Stimulated activated CD4-positive, alpha-beta T cell treated with anti-CD3 and anti-CD28 coated beads, Interleukin-15, amount 100 ng/mL, for 24 hours (primary cell): ENCODE data around the gene SHISA6.

Experiments
- DNase-seq: peaks from one replicate; pipeline ENCODE4 v3.0.0-alpha.2; 2020

Gene SHISA6

DNA sequence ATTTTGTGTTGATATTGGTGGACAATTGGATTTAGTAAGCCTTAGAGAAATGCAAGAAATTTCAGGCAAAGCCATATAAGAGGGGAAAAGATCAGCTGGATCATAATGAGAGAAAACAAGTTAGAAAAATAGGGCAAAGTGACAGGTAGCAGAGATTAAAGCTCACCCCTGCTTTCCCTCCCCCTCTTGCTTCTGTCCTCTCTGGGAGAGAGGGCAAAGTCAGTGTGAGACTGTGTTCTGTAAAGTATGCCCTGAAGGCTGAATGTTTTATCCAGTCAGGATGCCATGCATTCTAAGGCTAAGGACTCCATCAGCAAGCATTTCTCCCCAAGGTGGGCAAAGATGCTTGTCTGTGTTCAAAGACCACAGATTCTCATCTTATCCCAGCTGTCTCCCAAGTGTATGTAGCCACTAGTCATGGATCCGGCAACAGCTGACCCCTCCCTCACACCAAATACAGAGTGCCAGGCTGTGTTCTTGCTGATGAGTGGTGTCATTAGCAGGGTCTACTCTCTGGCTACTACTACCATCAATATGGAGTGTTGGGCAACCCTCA is 221.1 kb downstream of the SHISA6 start:
- no peak for DNase-seq

DNA sequence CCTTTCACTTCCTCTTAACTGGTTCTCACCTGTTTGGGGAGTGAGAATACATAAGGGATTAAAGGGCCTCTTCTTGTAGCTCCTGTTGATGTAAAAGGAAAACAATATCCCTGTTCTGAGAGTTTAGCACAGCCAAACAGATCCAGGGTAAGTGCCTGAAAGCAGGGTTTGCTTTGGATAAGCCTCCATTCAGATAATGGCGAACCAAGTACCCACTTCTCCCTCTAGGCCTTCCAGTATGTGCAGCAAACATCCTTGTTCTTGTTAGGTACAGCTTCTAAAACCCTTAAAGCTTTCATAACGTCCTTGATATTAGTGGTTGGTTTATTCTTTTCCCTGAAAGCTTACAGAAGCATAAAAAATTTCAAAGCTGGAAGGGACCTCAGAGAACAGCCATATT is 226.6 kb downstream of the SHISA6 start:
- DNase-seq = no peak

DNA sequence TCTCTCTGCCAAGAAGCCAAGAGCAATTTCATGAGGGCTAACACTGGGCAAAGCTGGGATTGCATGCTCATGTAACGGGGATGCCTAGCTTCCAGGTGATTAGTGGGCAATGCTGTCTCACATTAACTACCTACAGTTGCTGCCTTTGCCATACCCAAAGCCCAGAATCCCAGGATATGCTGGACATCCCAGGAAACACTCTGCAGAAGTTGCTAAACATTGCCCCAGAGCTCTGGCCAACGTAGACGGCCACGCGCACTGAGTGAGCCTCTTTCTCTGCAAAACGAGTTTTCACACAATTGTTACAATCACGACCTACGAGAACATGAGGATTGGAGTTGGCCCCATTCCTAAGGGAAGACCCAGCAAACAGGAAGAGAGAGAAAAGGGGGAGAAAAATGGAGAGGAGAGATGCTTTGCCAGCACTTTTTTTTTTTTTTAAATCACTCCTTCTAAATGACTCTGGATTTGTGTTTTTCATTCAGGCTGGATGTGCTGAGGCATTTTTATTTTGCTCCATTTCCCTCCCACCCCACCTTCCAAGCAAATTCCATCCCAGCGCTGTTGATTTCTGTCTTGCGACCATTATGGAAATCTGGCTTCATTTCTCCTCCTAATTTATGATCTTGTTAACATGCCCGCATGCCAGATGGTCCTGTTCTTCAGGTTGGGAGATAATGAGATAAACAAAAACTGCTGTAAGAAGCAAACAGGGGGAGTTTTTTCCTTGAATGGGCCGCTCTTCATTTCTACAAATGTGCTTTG is 244.5 kb downstream of the SHISA6 start:
- no peak for DNase-seq

DNA sequence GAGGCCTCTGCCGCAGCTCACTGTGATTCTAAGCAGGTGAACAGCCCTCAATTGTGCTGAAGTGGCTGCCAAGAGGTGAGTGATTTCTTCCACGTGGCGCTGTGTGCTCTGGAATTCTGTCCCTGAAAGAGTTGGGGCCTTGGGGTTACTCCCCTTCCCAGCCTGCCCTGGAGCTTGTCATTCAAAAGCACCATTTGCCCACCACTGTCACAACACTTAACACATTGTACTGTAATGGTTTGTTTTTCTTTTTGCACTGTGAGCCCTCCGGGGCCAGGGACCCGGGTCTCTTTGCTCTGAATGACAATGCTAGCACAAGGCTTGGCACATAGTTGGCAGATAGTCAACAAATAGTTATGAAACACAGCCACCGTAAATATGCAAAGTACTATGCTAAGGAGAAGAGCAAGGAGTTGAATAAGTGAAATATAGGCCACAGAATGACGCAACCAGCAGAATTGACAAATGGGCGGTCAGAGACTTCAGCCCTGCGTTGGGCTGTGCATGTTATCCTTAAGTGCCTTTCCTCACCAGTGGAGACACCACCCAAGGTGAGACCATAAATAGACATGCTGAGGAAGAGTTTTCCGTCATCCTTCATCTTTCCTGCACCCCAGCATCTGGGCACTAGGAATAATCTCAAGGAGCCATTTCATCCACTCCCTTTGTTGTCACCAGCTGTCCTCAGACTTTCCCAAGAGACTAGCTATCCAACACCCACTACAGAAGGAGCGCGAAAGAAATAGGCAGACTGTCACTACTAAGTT is 245.3 kb downstream of the SHISA6 start:
- no peak for DNase-seq

DNA sequence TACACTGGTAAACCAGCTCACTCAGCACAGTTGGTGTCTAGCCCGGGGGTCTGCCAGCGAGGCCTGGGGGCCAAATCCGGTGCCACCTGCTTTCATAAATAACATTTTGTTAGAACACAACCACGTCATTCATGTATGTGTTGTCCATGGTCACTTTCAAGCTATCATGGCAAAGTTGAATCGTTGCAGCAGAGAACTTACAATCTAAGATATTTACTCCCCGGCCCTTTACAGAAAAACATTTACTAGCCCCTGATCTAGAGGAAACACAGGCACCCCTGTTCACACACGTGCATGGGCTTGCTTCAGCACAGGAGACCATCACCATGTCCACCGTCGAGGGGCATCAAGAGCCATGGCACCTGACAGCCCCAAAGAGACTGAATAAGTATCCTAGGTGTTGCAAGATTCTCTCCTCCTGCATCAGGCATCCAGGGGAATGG is 245.9 kb downstream of the SHISA6 start:
- no peak for DNase-seq

DNA sequence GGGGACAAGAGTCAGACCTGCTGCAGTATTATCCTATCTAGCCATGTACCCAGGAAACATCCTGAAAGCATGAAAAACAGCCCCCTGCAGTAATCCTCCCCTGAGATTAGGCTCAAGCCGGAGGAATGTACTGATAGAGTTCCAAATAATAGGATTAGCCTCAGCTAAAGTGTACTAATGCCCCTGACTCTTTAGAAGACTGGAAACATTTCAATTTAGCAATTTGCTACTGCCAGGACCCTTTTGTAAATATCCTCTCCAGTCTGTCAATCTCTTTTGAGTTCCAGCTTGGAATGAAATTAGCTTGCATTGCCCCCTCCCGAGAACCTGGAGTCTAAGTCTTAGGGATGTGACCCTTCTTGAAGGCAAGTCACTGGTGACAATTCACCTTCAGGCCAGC is 246.5 kb downstream of the SHISA6 start:
- DNase-seq = no peak

DNA sequence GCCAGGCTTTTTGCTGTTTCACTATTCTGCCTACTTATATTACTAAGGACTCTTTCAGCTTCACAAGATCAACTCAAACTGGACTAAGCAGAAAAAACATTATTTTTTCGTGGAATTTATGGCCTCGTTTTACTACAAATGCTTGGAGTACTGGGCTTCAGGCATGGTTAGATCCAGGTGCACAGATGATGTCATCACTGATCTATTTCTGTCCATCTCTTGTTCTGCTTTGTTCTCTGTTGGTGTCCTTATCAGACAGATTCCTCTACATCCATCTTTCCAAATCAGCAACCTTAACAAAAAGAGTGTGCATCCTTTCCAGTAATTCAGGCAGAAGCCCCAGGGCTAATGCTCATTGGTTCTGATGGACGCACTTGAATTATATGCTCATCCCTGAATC is 247.4 kb downstream of the SHISA6 start:
- DNase-seq = no peak

DNA sequence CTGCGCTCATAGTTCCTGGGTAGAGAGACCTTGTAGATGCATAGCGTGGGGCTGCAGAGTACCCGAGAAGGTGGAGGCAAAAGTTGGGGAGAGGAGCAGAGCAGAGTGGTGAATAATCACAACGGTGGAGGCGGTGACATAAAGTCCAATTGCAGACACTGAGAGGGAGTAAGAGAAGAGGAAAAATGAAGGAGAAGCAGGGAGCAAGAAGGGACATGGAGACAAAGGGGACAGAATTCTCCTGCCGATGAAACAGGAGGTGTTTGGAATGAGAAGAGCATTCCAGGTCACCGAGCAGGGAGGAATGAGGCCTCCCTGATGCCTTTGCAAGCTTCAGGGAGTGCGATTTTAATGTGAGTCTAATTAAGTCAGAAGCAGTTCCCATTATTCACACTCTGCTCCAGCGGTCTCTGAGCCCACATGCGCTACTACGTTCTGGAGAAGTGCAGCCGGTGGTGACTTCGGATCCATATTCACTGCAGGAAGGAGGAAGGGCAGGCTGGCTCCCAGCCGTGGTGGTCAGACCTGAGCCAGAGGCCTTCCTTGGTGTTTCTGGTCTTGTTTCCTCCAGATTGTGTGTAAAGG is 249.2 kb downstream of the SHISA6 start:
- DNase-seq = no peak

DNA sequence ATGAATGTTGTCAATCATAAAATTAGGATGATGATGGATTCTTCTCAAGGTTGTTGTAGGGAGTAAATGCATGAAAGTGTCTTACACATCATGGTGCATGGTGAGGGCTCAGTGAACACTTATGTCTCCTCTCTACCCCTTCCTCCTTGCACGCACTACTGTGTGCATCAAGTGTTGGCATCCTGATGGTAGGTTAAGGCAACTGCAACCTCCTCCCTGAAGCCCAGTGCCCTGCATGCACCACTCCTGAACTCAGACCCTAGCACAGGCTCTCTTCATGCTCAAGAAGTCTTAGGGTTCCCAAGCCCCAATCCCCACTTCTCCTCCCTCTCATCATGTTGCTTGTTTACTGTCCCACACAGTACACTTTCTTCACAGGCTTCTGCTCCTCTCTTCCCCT is 251.5 kb downstream of the SHISA6 start:
- no peak for DNase-seq

DNA sequence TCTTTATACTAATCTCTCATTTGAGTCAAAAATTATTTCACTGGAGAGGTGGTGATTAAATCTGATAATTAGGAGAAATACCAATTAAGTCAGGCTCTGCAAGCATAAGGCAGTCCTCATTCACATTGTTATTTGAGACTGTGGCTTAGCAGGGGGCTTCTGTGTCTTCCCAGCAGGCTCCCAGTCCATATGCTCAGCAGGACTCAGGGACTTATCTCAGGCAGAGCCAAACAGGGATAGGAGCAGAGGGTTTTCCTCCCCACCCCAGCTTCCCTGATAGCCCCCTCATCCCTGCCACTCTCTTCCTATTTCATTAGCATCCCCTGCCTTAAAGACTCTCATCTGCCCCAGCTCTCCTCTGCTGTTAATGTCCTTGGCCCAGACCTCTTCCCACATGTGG is 252.9 kb downstream of the SHISA6 start:
- no peak for DNase-seq

DNA sequence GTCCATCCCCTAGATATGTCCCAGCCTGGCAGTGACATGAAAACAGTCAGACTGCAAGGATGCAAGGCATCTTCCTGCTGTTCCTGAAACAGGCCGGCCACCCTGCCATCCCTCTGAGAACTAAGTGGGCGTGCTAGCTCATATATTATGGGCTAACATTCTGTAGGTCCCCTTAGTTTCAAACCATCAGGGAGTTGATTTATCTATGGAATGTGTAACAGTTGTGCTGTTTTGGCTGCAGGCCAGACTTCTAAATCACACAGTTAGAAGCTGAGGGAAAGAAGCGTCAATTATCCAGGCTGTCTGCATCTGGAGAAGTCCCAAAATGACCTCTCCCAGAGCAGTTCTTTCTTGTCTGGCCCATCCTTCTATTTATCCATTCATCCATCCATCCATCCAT is 254.6 kb downstream of the SHISA6 start:
- no peak for DNase-seq

DNA sequence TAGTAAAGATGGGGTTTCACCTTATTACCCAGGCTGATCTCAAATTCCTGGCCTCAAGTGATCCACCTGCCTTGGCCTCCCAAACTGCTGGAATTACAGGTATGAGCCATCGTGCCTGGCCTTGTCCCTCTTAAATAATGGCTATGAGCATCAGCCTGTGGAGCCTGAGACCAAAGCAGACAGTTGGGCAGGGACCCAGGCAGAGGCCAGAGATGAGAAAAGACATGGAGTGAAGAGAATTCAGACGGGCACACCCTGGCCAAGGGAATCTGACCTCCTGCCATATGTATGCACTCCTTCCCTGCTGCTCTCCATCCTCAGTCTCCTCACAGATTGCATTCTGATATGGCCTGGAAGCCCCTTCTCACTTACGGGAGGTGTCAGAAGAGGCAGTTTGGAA is 258.9 kb downstream of the SHISA6 start:
- DNase-seq = no peak

DNA sequence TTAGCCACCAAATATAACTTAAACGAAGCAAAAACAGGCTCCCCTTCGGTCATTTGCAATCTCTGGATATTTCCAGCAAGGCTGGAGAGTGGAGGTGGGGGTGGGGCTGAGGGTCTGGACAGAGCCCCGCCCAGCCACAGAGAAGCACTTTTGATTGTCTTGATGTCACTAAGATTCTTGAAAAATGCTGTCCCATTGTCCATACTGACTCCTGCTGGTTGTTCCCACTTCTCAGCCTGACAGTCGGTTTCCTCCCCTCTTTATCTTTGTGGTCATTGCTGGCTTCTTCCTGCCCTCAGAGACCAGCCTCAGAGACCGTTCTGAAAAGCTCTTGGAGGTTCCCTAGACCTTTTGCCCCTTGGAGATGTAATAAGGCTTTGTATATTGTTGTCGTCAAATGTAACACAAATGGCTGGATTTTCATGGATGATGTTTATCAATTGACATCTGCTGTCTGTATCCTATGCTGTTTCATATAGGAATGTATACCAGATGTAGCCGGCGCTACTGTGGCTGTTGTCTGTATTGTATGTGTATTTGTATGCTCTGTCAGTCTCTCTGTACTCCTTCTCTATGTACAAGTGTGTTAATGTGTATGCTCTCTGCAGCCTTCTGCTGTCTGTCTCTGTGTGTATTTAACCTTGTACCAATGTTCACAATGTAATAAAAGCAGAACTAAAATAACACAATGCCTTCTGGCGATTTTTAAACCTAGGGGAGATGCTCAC is 262.5 kb downstream of the SHISA6 start:
- no peak for DNase-seq

DNA sequence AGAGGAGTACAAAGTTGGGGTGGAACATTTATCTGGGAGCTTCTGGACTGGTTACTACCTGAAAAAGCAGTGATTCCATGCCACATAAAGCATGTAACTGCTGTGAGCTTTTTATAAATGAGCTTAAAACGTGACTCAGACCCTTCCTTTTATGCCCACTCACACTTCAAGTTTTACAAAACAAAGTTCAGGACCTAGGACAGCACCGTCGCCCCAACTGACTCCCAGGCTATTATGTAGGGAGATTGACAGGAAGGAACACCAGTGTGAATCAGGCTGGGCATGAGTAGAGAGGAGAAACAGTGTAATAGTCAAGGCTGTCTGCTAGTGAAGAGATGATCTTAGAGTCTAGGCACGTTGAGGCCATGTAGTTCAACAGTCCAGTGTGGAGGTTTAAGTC is 265.6 kb downstream of the SHISA6 start:
- DNase-seq = no peak

DNA sequence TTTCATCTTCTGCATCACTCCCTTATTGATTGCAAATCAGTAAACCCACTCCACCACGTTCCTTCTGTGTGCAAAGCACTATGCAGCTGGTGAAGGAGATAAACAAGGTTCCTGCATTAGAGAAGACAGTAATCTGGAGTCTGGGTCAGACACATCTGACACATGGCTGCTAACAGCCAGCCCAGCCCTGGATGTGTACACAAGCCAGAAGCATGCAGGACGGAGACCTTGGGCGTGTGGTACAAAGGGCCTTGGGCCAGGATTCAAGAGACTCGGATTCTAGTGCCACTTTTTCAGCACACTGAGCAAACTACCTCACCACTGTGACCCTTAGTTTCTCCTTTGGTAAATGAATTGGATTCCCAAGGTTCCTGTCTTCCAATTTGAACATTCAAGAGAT is 270.7 kb downstream of the SHISA6 start:
- no peak for DNase-seq

DNA sequence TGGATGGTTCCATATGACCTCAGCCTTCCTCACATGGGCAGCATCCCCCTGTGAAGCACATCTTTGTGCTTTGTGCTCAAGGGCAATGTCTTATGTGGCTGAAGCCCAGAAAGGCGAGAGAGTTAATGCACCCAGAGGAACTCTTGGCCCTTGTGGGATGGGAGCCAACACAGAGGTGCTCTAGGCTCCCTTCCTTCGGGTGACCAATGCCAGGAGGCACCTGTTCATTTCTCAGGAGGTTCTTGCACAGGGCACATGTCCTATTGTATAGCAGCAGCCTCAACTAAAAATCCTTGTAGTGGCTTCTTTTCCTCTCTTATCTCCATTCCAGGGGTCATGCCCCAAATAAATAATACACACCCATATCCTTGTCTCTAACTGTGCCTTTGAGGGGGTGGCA is 273.6 kb downstream of the SHISA6 start:
- no peak for DNase-seq

DNA sequence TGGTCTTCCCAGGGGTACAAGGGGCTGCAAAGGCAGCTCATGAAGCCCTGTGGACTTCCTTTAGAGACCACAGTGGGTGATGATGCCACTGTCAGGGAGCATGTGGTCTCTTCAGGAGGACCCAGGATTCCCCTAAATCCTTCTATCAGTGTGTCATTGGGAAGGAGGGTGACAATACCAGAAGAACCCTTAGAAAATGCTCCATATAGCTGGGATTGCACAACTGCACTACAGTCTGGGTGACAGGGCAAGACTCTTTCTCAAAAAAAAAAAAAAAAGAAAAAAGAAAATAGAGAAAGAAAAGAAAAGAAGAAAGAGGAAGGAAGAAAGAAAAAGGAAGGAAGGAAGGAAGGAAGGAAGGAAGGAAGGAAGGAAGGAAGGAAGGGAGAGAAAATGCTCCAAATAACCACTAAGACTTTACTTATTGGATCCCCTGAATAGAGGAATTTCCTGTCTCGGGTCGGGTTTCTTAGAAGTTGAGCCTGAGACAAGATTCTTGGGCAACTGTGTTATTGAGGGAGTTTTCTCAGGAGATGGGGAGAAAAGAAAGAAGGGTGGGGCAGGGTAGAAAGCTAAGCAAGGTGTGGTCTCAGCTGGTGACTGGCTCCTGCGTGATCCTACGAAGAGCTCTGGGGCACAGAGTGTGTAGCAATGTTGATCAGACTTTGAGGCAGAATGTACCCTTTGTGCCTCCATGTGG is 274.1 kb downstream of the SHISA6 start:
- no peak for DNase-seq

DNA sequence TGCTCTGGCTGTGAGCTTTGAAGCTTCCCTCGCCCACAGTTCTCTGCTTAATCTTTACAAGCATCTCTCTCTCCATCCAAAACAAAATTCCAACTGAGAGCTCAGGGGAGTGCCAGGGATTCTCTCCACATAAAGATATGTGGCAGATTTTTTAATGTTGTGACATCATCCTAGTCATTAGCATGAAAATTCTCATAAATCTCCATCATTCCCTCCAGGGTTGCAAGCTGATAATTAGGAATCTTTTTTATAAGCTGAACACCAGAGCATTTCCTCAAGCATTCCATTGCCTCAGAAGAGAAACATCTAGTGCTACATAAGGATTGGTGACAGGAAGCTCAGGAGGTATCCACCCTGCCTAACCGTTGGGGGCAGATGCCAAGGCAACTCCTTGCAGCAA is 274.9 kb downstream of the SHISA6 start:
- no peak for DNase-seq

DNA sequence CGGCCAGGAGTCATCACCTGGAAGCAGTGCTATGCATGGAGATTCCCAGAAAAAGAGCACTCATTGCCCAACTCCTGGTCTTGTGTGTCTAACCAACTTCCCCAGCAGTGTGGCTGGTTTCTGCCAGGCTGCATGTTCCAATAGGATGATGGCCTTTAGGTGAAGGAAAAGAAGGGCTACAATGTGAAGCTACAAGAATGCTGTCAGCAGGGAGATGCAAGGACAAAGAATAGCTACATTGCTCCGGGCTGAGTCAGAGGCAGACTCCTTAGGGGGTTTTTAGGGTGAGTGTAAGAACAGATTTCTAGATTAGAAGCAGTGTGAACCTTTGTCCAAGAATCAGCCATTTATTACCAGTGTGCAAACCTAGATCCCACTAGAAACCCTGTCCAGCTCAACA is 294.2 kb downstream of the SHISA6 start:
- no peak for DNase-seq

DNA sequence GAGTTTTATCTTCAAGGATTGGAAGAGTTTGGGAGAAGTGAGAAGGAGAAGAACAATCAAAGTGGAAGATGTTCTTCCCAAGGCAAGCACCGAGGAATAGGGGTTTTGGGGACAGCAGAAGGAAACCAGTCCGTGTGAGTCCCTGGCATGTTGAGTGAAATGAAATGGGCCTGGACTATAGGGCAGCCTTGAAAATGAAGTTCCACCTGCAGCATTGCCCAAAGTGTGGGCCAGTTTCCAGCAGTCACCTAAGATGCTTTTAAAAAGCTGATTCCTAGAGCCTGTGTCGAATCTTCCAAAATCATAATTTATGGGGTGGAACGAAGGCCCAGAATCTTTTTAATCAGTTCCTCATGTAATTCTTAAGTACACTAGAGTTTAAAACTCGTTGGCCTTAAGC is 297.4 kb downstream of the SHISA6 start:
- no peak for DNase-seq

DNA sequence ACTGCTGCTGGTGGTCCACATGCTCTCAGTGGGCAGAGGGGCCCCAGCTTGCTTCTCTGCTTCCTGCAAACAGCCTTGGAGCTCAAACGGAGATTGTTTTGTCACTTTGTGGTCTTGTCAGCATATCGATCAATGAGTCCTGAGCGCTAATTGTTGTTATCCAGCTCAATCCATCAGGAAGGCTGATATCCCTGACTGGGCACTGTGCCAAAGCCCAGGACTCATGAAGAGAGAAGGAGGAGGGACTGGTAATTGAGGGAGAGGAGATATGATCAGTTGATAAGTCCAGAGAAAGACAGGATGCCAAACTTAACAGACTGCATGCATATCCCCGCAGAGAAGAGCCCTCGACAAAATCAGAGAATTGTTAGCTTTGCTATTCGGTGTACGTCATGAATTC is 298.6 kb downstream of the SHISA6 start:
- DNase-seq = no peak

DNA sequence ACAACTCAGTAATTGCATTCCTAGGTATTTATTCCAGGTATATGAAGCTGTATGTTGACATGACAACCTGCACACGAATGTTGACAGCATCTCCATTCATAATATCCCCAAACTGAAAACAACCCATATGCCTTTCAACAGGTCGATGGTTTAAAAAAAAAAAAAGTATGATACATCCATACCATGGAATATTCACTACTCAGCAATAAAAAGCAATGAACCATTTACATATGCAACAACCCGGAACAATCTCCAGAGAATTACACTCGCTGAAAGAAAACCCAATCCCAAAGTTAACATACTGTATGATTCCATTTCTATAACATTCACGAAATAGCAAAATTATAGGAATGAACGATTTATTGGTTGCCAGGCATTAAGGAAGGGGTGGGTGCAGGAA is 304.0 kb downstream of the SHISA6 start:
- no peak for DNase-seq

DNA sequence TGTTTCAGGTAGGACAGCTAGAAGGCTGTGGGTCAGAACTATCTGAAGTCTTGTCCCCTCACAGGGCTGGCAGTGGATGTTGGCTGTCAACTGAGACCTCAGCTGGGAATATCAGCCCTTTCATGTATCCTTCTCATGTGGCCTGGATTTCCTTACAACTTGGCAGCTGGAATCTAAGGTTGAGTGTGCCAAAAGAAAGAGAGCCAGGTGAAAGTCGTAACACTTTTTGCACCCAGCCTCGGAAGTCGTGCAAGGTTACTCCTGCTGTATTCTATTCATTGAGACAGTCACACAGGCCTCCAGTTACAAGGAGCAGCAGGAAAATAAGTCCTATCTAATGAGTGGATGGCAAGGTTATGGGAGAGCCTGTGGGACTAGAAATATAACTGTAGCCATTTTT is 304.7 kb downstream of the SHISA6 start:
- no peak for DNase-seq
